ENCODE data around the gene CCL2.

- TF ChIP-seq, protein P1, sequence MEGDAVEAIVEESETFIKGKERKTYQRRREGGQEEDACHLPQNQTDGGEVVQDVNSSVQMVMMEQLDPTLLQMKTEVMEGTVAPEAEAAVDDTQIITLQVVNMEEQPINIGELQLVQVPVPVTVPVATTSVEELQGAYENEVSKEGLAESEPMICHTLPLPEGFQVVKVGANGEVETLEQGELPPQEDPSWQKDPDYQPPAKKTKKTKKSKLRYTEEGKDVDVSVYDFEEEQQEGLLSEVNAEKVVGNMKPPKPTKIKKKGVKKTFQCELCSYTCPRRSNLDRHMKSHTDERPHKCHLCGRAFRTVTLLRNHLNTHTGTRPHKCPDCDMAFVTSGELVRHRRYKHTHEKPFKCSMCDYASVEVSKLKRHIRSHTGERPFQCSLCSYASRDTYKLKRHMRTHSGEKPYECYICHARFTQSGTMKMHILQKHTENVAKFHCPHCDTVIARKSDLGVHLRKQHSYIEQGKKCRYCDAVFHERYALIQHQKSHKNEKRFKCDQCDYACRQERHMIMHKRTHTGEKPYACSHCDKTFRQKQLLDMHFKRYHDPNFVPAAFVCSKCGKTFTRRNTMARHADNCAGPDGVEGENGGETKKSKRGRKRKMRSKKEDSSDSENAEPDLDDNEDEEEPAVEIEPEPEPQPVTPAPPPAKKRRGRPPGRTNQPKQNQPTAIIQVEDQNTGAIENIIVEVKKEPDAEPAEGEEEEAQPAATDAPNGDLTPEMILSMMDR (IDR thresholded peaks at IDR 0.05) = no peak
- no peak for TF ChIP-seq POLR2A (IDR thresholded peaks at IDR 0.05)
Observed at GRCh38 chr17:34251186-34251585, 3.9 kb upstream of the CCL2 start.

Measured in Peyer's patch (tissue), 4 donors.